HepG2 (cell line): ENCODE results near the gene ACRBP. TPM values are rescaled to one million over a fixed set of nuclear protein-coding genes. Genes with fewer than 3 reads are reported as not detected.

Source experiments
- ATAC-seq: fragments of 200-7000 bp; cut with Tn5 transposase; 3 replicates; pipeline ENCODE4 v1.9.1; 2020; ENCODE audit warnings: mild to moderate bottlenecking, moderate library complexity
- BruUV-seq: library from RNA; stranded (reverse); fragments of 400-500 nt; replicated peaks from 2 replicates; lab custom pipeline; 2021; lab: Mats Ljungman, UMichigan
- CTCF ChIA-PET: fragments of 300-600 bp; formaldehyde crosslinking; extraction: SDS; loops from one replicate; lab custom pipeline; 2021; ENCODE audit warnings: low total read pairs, inconsistent platforms, low intra/inter-chr PET ratio; lab: Yijun Ruan, JAX
- POLR2A ChIA-PET: fragments of 350-600 bp; sonication (Branson Sonifier 250); formaldehyde crosslinking; loops from one replicate; lab custom pipeline; 2020; ENCODE audit warnings: antibody characterized with exemption, inconsistent platforms; lab: Yijun Ruan, JAX
- DNase-seq: peaks from one replicate; pipeline ENCODE4 v3.0.0-alpha.2; 2015; ENCODE audit warnings: low spot score
- FAIRE-seq: peaks from 3 replicates; lab custom pipeline; 2011; peaks lifted over from hg19 to GRCh38; lab: Jason Lieb, UNC
- H2AFZ ChIP-seq: one replicate; pipeline ENCODE4 v1.6.1; 2011; ENCODE audit warnings: low read length, inconsistent platforms
- H3K27ac ChIP-seq: fragments of 300-600 bp; 3 replicates; pipeline ENCODE4 v1.8.0; 2011; ENCODE audit warnings: mixed run types, mild to moderate bottlenecking, mixed read lengths, low read length, inconsistent platforms; ENCODE audit not compliant: insufficient read depth; ENCODE audit errors: extremely low read length
- H3K27me3 ChIP-seq, 2 experiments: fragments of 200-600 bp in 1 of 2; 2 replicates in 1 of 2; 3 replicates in 1 of 2; pipeline versions ENCODE4 v1.6.0 to v1.8.0; 2011; ENCODE audit warnings: low read length in 2 of 2, mild to moderate bottlenecking in 2 of 2, moderate library complexity in 2 of 2, inconsistent platforms in 1 of 2; ENCODE audit not compliant: insufficient read depth in 2 of 2, control insufficient read depth in 1 of 2
- H3K36me3 ChIP-seq, 2 experiments: fragments of 200-600 bp in 1 of 2; replicated peaks in 1 of 2; 2 replicates in 1 of 2; 3 replicates in 1 of 2; pipeline versions ENCODE4 v1.5.1 to v1.8.0; 2011; ENCODE audit warnings: low read length in 2 of 2, inconsistent platforms in 1 of 2; ENCODE audit not compliant: insufficient read depth in 2 of 2, control insufficient read depth in 1 of 2
- H3K4me1 ChIP-seq: 2 replicates; pipeline ENCODE4 v1.5.1; 2012; ENCODE audit warnings: low read length, inconsistent platforms; ENCODE audit not compliant: insufficient read depth
- H3K4me2 ChIP-seq: 2 replicates; pipeline ENCODE4 v1.6.0; 2011; ENCODE audit warnings: low read depth, low read length, inconsistent platforms
- H3K4me3 ChIP-seq, 3 experiments: fragments of 200-600 bp in 1 of 3; sonication (generic), shearing (Covaris generic) in 1 of 3; replicated peaks in 1 of 3; 2 replicates each; pipeline ENCODE4 v1.5.1; 2011 to 2016; ENCODE audit warnings: low read length in 3 of 3, inconsistent platforms in 2 of 3, low read depth in 2 of 3, mild to moderate bottlenecking in 2 of 3, control low read depth in 1 of 3, mixed read lengths in 1 of 3; ENCODE audit not compliant: insufficient read depth in 1 of 3
- H3K79me2 ChIP-seq: one replicate; pipeline ENCODE4 v1.6.1; 2011; ENCODE audit warnings: low read length, inconsistent platforms; ENCODE audit not compliant: insufficient read depth
- H3K9ac ChIP-seq: 2 replicates; pipeline ENCODE4 v1.6.0; 2011; ENCODE audit warnings: mild to moderate bottlenecking, low read depth, low read length, inconsistent platforms; ENCODE audit not compliant: insufficient read depth
- H3K9me3 ChIP-seq: 2 replicates; pipeline ENCODE4 v1.5.1; 2012; ENCODE audit warnings: mild to moderate bottlenecking, low read length
- H4K20me1 ChIP-seq: 2 replicates; pipeline ENCODE4 v1.6.0; 2011; ENCODE audit warnings: inconsistent platforms, mild to moderate bottlenecking, low read length, moderate library complexity; ENCODE audit not compliant: insufficient read depth
- BHLHE40 ChIP-seq: IDR thresholded peaks from 2 replicates; pipeline ENCODE4 v1.6.1; 2011; ENCODE audit warnings: low read length, improper control_type of control experiment
- DDIT3 ChIP-seq: sonication (generic); formaldehyde crosslinking; IDR thresholded peaks from 2 replicates; pipeline ENCODE4 v1.4.0; 2020; ENCODE audit warnings: mild to moderate bottlenecking, missing genetic modification reagents
- FOXA1 ChIP-seq, 2 experiments: fragments of 450-650 bp in 1 of 2; sonication (generic) in 1 of 2; formaldehyde crosslinking in 1 of 2; IDR thresholded peaks; 2 replicates each; pipeline versions ENCODE4 v1.4.0 to v1.6.1; 2016 to 2020; ENCODE audit warnings: missing genetic modification reagents in 1 of 2
- FOXA3 ChIP-seq: IDR thresholded peaks from 2 replicates; pipeline ENCODE4 v1.6.1; 2016; ENCODE audit warnings: missing genetic modification reagents, missing compliant biosample characterization
- FOXC1 ChIP-seq: sonication (generic); formaldehyde crosslinking; IDR thresholded peaks from 2 replicates; pipeline ENCODE4 v1.8.0; 2022; ENCODE audit warnings: mild to moderate bottlenecking, missing genetic modification reagents, borderline replicate concordance
- GATAD1 ChIP-seq: IDR thresholded peaks from 2 replicates; pipeline ENCODE4 v1.6.1; 2016; ENCODE audit warnings: missing genetic modification reagents, missing compliant biosample characterization
- NCOA1 ChIP-seq: sonication (generic); formaldehyde crosslinking; IDR thresholded peaks from 2 replicates; pipeline ENCODE4 v1.9.0; 2021; ENCODE audit warnings: missing genetic modification reagents
- PRMT3 ChIP-seq: sonication (generic); formaldehyde crosslinking; IDR thresholded peaks from 2 replicates; pipeline ENCODE4 v1.8.1; 2022; ENCODE audit warnings: low read depth, mild to moderate bottlenecking, moderate library complexity, missing genetic modification reagents, borderline replicate concordance
- SMC3 ChIP-seq: IDR thresholded peaks from 2 replicates; pipeline ENCODE4 v1.6.1; 2011; ENCODE audit warnings: low read length, improper control_type of control experiment
- SP1 ChIP-seq, 2 experiments: fragments of 450-650 bp in 1 of 2; sonication (generic) in 1 of 2; formaldehyde crosslinking in 1 of 2; IDR thresholded peaks; 2 replicates each; pipeline versions ENCODE4 v1.4.0 to v1.6.1; 2016 to 2020; ENCODE audit warnings: missing genetic modification reagents in 1 of 2
- TFAP4 ChIP-seq: sonication (generic); IDR thresholded peaks from 2 replicates; pipeline ENCODE4 v1.6.1; 2016; ENCODE audit warnings: low read depth, borderline replicate concordance
- TOPORS ChIP-seq: sonication (generic); formaldehyde crosslinking; IDR thresholded peaks from 2 replicates; pipeline ENCODE4 v1.8.0; 2023; ENCODE audit warnings: mild to moderate bottlenecking, missing genetic modification reagents
- ZBTB3 ChIP-seq: sonication (generic); formaldehyde crosslinking; IDR thresholded peaks from 2 replicates; pipeline ENCODE4 v1.4.0; 2020; ENCODE audit warnings: low read depth, mild to moderate bottlenecking, moderate library complexity, missing genetic modification reagents, borderline replicate concordance
- ZNF484 ChIP-seq: sonication (generic); formaldehyde crosslinking; IDR thresholded peaks from 2 replicates; pipeline ENCODE4 v1.5.1; 2020; ENCODE audit warnings: mild to moderate bottlenecking, low read depth, missing genetic modification reagents, borderline replicate concordance
- ZNF577 ChIP-seq: sonication (generic); formaldehyde crosslinking; IDR thresholded peaks from 2 replicates; pipeline ENCODE4 v1.4.0; 2020; ENCODE audit warnings: mild to moderate bottlenecking, low read depth, missing genetic modification reagents, borderline replicate concordance
- ZNF646 ChIP-seq: sonication (generic); formaldehyde crosslinking; IDR thresholded peaks from 2 replicates; pipeline ENCODE4 v1.9.0; 2021; ENCODE audit warnings: mild to moderate bottlenecking, missing genetic modification reagents
- ZNF788 ChIP-seq: sonication (generic); formaldehyde crosslinking; IDR thresholded peaks from 2 replicates; pipeline ENCODE4 v1.5.0; 2020; ENCODE audit warnings: mild to moderate bottlenecking, missing genetic modification reagents, borderline replicate concordance
- ZSCAN21 ChIP-seq: sonication (generic); formaldehyde crosslinking; IDR thresholded peaks from 2 replicates; pipeline ENCODE4 v1.8.0; 2022; ENCODE audit warnings: mild to moderate bottlenecking, missing genetic modification reagents, moderate library complexity, borderline replicate concordance
- WGBS: methylation state at CpG from one replicate; pipeline ENCODE4 v1.1.6; 2017; ENCODE audit warnings: low lambda C conversion rate; 5-methylcytosine and 5-hydroxymethylcytosine counted together
- in situ Hi-C: cut with HindIII; loops from 2 replicates; pipeline ENCODE4 v1.10.0; 2017; ENCODE audit warnings: low pct_unique_long_range_greater_than_20kb; ENCODE audit not compliant: extremely low pct_ligation_motif_present
- intact Hi-C: fragments of 100-400 bp; cut with micrococcal nuclease; formaldehyde crosslinking; loops from one replicate; pipeline ENCODE4 v1.10.0; 2022; ENCODE audit not compliant: unreplicated experiment
- polyA plus RNA-seq, 8 experiments: library from polyadenylated mRNA; depleted of rRNA in 3 of 8; stranded (reverse) in 7 of 8; unstranded in 1 of 8; fragments of >200 nt; fragmentation: Illumina TruSeq in 4 of 8; extraction: Trizol in 4 of 8; gene quantifications; 2 replicates each; pipeline versions ENCODE4 v1.2.1 to v1.2.3, GENCODE V29; 2011 to 2016; ENCODE audit warnings: low read depth in 4 of 8, missing spikeins in 1 of 8, mixed read lengths in 1 of 8; ENCODE audit not compliant: insufficient read depth in 1 of 8
- total RNA-seq, 5 experiments: library from RNA; depleted of rRNA; stranded (reverse); fragments of >200 nt; fragmentation: Illumina TruSeq; extraction: Trizol; gene quantifications; 2 replicates each; pipeline ENCODE4 v1.2.3, GENCODE V29; 2016; ENCODE audit warnings: low read depth in 1 of 5

The ACRBP gene
- total and polyA plus RNA-seq, 2 of the 13 experiments (the other 11 are each of a cell fraction or from before 2014, with no cell fraction given) = 0.46 TPM; not detected in 1

- Histone ChIP-seq H3K9ac (no peak overlapping the region), H3K4me1 (peaks cover 21% of the 10 kb centered on the region), H3K36me3 (no peaks in the 10 kb centered on the region), H3K4me3 (no peak overlapping the region; a peak in 1 of 6 replicates), H2AFZ (peak overlapping the region; percentile 3), H3K27ac (no peak overlapping the region), H3K79me2 (no peaks in the 10 kb centered on the region), H3K4me2 (peak overlapping the region; percentile 71; the same call in 1 of the 2 replicates), H3K27me3 (peaks cover 0 to 12% of the 10 kb centered on the region in 2 experiments; a peak in 3 of 5 replicates), H4K20me1 (no peaks in the 10 kb centered on the region), H3K9me3 (no peaks in the 10 kb centered on the region)
- POLR2A ChIA-PET = interaction anchor here (1.1 to 2.7 kb wide), 2 partner anchors 32 to 44 kb away, joined by 4 to 13 read pairs; partner anchors contain the start of gene ZNF384
- WGBS = 8% methylated on average over 5 of the region's 5 CpGs
- no peak for FAIRE-seq
- no peak for DNase-seq
- in situ Hi-C loops = no loop called here
- CTCF ChIA-PET = no interaction called here
- peak; percentile 59 for ATAC-seq
- BruUV-seq = no TSS peak
- intact Hi-C loops = no loop called here
- TF ChIP-seq ZNF788 (CRISPR knock-in tag) (no peak), FOXA3 (CRISPR knock-in tag) (peak; percentile 40; the same call in 1 of the 2 replicates), TFAP4 (peak; percentile 56; the same call in 1 of the 2 replicates), DDIT3 (CRISPR knock-in tag) (no peak), SMC3 (peak; percentile 32; the same call in 1 of the 2 replicates), NCOA1 (CRISPR knock-in tag) (no peak), PRMT3 (CRISPR knock-in tag) (no peak), ZNF646 (CRISPR knock-in tag) (no peak), GATAD1 (CRISPR knock-in tag) (no peak), BHLHE40 (no peak), SP1 (IDR thresholded peaks at IDR 0.05) (no peak), SP1 (CRISPR knock-in tag; IDR thresholded peaks at IDR 0.05) (no peak), ZNF484 (CRISPR knock-in tag) (no peak), TOPORS (CRISPR knock-in tag) (no peak), FOXC1 (CRISPR knock-in tag) (no peak), FOXA1 (IDR thresholded peaks at IDR 0.05) (no peak), FOXA1 (CRISPR knock-in tag; IDR thresholded peaks at IDR 0.05) (0 out of 2 replicates have a peak, but pooled peaks have one; percentile 25), ZNF577 (CRISPR knock-in tag) (no peak), ZSCAN21 (no peak), ZBTB3 (no peak)
Observed at GRCh38 chr12:6644903-6645302, 2.3 kb downstream of the ACRBP start.
